NCI-H526 (cell line): ENCODE results near the gene CUL1.

ENCODE experiments used
- DNase-seq, 2 experiments: peaks; one replicate each; lab custom pipeline; 2025; lab: John Stamatoyannopoulos, UW

The CUL1 gene

DNA sequence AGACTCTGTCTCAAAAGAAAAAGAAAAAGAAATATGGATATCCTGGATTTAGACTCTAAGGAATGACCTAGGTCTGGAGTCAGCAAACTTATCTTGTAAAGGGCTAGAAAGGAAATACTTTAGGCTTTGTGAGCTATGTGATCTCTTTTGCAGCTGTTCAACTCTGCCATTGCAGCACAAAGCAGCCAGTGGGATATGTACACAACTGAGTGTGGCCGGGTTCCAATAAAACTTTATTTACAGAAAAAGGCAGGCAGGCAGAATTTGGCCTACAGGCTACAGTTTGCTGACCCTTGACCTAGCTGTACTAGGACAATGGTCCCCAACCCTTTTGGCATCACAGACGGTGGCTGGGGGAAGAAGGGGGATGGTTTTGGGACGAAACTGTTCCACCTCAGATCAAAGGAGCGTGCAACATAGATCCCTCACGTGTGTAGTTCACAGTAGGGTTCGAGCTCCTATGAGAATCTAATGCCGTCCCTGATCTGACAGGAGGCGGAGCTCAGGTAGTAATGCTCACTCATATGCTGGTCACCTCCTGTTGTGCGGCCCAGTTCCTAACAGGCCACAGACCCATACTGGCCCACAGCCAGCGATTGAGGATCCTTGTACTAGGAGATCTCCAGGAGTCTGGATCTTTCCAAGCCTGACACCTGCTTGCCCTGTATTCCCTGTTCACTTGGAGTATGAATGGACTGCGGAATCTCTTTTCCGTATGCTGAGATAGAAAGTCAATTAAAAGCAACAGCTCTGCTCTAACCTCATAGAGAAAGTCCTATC, 63.0 kb downstream of the CUL1 start:
- DNase-seq = no peak

DNA sequence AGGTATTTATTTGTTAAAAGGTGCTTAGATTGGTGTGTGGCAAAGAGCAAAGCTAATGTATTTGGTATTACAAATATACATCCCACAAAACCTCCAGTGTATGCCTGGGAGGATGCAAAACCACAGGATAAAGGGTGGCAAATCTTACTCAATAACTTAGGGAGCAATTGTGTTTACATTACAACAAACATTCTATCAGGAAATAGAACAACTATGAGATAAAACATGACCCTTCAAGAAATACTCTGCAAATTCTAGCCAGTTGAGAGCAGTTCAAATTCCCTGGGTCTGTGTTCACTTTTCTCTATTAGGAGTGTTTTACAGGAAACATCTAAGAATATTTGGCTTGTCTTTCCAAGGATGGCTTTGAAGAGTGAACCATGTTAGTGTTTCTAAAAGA, 64.9 kb downstream of the CUL1 start:
- DNase-seq = no peak

DNA sequence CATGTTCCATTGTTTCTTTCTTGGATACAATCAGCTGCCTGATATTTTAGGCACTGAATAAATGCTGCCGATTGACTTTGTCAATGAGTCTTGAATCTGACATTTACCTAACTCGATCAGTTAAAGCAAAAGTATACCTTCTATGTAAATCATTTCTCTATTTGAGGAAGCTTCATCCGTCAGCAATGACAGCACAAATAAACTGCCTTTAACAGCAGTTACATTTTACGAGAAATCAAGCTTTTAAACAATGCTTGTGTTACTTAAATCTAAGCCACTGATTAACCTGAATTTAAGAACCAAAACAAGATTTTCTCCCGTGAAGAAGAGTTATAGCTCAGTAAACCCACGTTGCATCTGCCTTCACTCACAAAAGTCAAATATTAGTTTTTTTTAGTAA, 71.3 kb downstream of the CUL1 start:
- no peak for DNase-seq

DNA sequence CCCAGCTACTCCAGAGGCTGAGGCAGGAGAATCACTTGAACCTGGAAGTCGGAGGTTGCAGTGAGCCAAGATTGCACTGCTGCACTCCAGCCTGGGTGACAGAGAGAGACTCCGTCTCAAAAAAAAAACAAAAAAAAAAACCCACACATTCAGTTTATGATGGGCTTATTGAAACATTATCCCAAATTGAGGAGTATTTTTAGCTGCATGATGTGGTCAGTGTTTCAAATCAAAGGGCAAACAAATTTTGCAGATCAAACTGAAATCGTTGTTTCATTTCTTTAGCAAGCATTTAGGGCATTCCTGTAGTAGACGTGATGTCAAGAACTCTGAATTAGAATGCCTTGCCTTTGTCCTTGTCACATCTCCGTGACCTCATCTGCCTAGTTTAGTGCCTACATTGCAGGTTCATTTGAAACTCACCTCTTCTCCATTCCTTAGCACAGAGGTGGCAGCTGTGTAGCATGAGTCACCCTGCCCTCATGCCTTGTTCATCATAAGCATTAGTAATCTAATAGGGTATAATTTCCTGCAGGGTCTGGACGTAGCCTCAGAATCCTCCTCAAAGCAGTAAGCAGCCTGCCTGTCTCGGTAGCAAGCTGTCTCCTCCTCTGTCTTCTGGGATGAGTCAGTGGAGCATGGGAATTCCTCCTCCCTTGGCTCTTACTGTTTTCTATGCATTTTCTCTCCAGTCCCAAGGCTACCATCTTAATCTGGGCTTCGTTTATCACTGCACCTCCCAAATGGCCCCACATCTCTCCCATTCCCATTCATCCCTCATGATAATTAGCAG, 73.8 kb downstream of the CUL1 start:
- DNase-seq = no peak

DNA sequence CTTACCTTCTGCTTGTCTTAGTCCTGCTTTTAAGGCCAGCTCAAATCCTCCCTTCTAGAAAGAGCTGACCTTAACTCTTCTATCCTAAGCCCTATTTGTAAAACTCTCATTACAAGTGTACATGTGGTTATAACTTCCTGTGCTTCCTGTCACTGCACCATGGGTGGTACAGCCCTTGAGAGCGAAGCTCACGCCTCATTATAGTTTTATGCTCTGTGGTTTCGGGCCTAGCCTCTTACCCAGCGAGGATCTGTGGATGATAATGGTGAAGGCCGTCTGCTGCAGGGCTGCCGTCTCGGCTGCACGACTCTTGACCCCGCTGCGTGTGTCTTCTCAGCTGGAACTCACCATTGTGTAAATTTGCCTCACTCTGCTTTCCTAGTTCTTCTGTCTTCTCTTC, 74.6 kb downstream of the CUL1 start:
- no peak for DNase-seq

DNA sequence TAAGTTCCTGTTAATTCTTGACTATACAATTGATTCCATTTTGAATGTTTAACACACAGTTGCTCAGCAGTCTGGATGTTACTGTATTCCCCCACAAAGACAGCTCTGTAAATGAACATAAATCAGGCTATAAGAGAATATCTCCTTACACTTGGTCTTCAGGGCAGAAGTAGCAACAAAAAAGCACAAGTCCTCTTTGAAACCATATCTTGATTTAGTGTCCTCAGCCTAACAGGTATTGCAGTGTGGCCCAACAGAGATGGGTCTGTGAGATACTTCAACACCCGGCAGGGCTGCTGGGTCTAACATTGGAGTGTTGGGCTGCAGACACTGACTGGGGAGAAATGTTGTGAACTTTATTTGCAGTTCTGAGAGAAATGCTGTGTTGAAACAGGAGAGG, 75.8 kb downstream of the CUL1 start:
- no peak for DNase-seq

DNA sequence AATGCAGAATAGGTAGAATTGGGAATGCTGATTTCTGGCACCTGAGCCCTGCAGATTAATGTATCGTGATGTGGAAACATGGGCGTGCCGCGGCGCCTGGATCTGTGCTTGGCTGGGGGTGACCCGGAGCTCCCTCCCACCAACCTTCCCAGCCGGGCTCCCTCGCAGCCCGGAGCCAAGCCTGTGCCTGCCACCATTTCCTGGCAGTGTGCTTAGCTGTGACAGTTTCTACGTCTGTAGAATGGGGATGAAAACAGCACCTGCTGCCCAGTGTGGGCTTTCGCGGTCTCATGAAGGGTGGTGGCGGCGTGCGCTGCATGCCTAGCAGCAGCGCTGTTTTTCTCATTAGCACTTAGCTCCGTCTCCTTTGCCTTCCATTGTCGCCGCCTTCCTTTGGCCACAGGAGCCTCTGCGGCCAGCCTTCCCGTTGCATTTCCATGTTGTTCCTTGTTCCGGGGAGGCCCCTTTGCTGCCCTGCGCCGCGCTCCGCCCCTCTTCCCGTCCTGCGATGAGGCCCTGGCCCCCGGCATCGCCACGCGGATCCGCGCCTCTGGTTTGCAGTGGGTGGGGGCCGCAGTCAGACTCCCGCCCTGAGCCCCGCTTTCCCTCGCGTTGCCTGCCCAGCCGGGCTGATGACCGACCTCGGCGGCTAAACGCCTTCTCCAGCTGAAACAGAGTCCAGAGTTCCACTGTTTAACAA, 84.2 kb downstream of the CUL1 start:
- no peak for DNase-seq

DNA sequence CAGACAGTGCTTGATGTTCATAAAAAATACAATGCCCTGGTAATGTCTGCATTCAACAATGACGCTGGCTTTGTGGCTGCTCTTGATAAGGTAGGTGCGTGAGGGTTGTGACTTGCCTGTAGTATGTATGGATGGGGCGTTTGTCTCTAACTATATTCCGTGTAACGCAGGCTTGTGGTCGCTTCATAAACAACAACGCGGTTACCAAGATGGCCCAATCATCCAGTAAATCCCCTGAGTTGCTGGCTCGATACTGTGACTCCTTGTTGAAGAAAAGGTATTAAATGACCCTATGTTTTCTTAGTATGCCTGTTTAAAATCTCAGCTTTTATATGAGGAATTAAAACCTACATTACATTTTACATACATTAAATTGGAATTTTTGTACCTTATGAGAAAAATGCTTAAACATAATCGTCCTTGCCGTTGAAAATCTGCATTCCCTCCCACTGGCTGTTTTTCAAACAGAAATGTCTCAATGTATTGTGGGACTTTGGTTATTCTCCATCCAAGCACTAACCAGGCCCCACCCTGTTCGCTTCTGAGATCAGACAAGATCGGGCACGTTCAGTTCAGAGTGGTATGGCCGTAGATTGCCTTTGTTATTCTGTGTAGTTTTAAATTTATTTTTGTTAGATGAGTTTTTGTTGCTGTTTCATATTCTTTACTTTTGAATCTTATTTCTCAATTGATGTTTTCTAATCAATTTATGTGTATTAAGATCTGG, 85.3 kb downstream of the CUL1 start:
- peak in 1 of 2 experiments; percentile 18 for DNase-seq

DNA sequence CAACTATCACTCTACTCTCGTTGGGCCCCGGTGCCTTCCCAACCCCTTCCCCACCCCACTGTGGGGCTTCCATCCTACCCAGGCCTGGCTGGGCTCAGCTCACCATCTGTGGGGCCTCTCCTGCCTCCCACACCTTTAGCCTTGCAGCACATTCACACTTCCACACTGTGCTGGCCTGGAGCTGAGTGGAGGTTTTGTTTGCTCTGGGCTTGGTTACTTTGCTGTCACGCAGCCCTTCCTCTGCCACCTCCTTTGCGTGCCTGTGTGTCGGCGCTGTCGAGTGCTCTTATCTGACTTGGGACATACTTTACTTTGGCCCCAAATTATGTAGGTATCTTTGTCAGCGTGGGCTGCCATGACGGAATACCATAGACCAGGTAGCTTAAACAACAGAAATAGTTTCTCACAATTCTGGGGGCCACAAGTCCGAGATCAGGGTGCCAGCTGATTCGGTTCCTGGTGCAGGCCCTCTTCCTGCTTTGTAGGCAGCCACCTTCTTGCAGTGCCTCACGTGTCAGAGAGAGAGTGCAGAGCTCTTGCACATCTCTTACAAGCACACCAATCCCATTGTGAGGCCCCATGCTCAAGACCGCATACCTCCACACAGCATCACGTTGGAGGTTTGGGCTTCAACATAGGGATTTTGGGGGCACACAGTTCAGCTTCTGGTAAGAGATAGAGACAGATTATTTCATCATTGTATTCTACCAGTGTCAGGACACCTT, 89.0 kb downstream of the CUL1 start:
- no peak for DNase-seq

DNA sequence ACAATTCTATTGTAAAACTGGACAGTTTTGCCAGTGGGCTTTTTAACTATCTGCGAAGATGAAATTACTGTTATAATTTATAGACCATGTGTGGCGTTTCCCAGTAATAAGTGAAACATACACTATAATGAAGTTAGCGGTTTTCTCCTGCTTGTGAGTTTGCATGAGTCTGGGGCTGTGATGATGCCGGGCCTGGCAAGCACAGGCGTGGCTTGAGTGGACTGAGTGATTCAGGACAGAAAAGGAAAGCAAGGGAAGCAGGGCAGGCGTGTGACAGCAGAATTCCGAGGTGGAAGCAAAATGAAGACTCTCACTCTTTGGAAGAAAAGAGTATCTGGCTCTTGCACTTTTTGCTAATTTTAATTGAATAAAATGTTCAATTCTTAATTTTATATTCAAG, 90.5 kb downstream of the CUL1 start:
- DNase-seq = no peak

DNA sequence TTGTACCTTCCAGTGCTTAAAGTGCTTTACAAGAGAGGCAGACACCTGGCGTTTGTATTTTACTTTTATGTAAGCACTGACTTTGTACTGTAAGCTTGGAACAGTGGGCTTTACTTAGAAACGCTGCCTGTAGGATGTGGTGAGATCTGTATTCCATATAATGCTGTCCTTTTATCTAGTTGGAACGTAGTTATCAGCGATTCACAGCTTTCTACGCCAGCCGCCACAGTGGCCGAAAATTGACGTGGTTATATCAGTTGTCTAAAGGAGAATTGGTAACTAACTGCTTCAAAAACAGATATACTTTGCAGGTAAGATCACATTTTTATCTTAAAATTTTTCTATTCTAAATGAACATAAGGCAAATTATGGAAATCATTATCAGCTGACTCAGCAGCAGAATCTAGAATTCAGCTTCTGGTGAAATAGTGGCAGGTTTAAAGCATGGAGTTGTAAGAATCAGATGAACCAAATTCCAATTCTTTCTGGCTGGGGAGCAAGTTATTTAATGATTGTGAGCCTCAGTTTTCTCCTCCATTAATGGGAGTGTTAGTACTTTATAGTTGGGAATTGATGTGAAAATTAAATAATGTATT, 91.5 kb downstream of the CUL1 start:
- no peak for DNase-seq

DNA sequence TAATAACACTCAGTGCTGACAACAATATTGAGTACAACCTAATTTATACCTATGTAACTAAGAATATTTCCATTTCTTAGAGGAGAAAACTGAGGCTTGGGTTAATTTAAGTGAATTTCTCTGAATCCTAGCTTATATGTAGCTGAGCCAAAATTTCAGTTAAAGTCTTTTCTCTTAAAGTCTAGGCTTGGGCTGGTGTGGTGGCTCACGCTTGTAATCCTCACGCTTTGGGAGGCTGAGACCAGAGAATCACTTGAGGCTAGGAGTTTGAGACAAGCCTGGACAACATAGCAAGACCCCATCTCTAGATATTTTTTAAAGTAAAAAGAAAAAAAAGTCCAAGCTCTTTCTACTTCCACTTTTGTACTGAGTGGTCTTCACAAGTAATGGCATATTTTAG, 92.1 kb downstream of the CUL1 start:
- DNase-seq = no peak

DNA sequence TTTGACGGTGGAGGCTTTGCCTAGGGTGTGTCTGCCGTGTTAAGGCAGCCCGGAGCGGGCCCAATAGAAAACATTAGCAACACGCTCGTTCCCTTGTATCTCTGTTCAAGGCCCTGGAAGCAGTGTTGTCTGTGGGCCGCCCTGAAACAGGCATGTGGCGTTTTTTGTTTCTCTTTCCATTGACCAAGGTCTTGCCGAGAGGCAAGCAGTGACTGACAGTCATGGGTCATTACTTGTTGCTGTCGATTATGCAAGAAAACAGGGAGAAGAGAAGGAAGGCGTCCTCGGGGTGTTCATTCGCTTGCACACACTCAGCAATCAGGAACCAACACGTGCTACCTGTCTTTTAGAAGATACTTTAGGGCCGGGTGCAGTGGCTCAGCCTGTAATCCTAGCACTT, 92.8 kb downstream of the CUL1 start:
- no peak for DNase-seq

DNA sequence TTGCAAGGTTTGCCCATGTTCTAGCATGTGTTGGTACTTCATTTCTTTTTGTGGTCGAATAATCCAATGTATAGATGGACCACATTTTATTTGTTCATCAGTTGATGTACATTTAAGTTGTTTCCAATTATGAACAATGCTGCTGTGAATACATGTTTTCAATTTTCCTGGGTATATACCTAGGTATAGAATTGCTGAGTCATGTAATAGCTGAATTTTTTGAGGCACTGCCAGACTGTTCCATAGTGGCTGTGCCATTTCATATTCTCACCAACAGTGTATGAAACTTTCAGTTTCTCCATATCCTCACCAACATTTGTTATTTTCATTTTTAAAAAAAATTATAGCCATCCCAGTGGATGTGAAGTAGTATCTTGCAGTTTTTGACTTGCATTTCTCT, 94.9 kb downstream of the CUL1 start:
- no peak for DNase-seq

DNA sequence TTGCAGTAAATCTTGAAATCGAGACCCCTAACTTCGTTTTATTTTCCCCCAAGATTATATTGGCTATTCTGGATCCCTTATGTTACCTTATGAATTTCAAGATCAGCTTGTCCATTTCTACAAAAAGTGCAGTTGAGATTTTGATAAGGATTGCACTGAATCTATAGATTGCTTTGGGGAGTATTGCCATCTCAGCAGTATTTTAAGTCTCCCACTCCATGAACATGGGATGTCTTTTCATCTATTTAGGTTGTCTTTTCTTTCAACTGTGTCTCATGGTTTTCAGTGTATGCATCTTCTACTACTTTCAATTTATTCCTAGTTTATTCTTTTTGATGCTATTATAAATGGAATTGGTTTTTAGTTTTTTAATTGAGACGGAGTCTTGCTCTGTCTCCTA, 95.8 kb downstream of the CUL1 start:
- no peak for DNase-seq

DNA sequence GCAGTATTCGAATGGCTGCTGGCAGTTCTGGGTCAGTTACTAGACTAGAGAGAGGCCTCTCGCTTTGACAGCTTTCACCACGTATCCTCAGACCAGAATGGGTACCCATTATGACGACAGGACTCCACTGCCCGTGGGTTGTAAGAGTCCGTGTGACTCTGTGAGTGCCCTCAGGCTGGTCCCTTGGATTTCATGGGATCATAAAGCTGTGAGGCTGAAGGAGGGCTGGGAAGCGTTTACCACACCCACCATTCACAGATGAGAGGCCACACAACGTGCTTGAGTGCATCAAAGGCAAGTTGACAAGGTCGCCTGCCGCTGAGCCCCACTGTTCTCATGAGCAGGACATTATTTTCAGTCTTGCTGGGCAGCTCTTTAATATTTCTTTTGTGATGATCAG, 98.1 kb downstream of the CUL1 start:
- no peak for DNase-seq

DNA sequence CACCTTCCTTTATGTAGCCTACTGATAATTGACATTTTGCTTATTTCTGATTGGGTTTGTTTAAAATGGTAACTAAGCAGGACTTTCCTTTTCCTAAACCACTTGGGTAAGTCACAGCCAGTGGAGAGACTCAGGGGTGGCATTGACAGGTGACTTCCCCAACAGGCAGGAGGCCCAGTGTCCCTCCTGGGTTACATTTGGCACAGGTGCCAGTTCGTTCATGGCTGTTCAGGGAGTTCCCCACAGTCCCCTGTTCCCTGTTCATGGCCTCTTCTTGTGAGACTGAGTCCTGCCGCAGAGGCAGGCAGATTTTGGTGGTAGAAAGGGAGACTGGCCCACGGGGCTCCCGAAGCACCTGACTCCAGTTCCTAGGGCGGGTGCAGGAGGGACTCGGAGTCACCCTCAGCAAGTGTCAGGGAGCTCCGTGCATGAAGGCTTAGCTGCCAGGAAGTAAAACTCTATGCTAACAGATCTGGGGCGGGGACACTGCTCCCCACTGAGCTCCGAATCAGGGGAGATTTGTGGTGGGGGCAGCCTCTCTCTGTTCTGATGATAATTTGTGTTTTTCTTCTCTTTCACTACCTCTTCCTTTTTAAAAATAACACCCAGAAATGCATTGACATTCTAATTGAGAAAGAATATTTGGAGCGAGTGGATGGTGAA, 101.3 kb downstream of the CUL1 start:
- DNase-seq = no peak

DNA sequence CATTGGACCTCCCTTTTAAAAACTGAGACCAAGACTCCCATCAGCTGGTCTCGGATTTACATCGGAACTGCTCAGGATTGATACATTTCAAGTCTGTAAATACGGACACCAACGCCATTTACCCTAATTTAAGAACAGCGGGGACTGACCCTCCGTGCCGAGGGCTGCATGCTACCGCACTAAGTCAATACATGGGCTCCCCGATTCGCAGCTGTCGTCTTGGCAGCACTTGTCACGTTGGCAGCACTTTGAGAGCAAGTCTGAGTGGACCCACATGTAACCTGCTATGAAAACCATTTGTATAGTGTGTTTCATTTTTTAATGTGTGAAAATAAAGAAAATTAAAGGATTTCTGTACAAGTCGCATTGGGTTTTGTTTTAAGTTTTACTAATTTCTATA, 102.0 kb downstream of the CUL1 start:
- no peak for DNase-seq

DNA sequence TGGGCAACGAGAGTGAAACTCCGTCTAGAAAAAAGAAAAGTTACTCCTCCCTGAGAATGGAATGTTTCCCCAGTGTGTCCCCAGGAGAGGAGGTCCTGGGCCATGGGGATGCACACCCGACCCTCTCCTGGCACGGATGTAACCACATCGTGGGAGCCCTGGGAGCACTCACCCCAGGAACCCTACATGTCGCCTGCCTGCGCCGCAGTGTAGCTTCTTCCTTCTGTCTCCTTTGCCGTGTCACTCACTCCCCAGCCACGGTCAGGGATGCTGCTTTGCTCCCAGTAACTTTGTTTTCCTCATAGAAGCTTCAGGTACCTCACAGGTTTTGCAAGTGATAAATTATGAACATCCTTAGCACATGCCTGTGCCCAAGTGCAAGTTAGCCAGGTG, 103.4 kb downstream of the CUL1 start:
- DNase-seq = no peak

DNA sequence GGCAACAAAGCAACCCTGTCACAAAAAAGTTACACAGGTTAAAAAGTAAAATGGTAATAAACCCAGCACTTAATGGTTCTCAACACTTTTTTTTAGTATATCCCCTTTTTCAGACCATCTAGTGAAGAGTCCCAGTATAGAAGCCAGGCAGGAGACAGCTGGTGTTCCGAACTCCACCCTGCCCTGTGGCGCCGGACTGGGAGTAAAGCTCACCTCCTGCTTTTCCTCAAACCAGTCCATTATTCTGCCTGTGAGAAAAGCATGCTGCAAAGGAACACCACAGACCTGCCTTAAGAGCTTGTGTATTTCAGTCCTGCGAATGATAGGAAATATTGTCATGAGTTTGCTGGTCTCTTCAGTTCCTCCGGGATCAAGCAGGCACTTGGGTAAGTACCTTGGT, 104.4 kb downstream of the CUL1 start:
- no peak for DNase-seq
